K562 (cell line): ENCODE measurements around the gene BBX. TPM values are rescaled to one million over a fixed set of nuclear protein-coding genes. Genes with fewer than 3 reads are reported as not detected.

Experiments
- HNRNPLL ChIP-seq: fragments of 200-400 bp; formaldehyde crosslinking; IDR thresholded peaks from 2 replicates; pipeline ENCODE4 v1.6.1; 2017; ENCODE audit warnings: low read length, low read depth, mild to moderate bottlenecking; ENCODE audit not compliant: poor library complexity, severe bottlenecking
- JUN ChIP-seq, 2 experiments: sonication (generic) in 1 of 2; formaldehyde crosslinking in 1 of 2; IDR thresholded peaks; 2 replicates each; pipeline versions ENCODE4 v1.6.1 to v1.8.0; 2012 to 2022; ENCODE audit warnings: borderline replicate concordance in 2 of 2, mild to moderate bottlenecking in 2 of 2, improper control_type of control experiment in 1 of 2, low read depth in 1 of 2, low read length in 1 of 2, missing genetic modification reagents in 1 of 2
- MCM5 ChIP-seq: fragments of 450-650 bp; IDR thresholded peaks from 2 replicates; pipeline ENCODE4 v1.6.1; 2016; ENCODE audit warnings: low read depth
- NFRKB ChIP-seq: fragments of 450-650 bp; IDR thresholded peaks from 2 replicates; pipeline ENCODE4 v1.6.1; 2016; ENCODE audit warnings: low read depth
- PHF8 ChIP-seq: fragments of 200-600 bp; sonication (generic); IDR thresholded peaks from 2 replicates; pipeline ENCODE4 v1.6.1; 2012; ENCODE audit warnings: mixed run types, mild to moderate bottlenecking, inconsistent platforms, low read length, moderate library complexity, borderline replicate concordance
- PRDM10 ChIP-seq: fragments of 450-650 bp; IDR thresholded peaks from 2 replicates; pipeline ENCODE4 v1.6.1; 2018; ENCODE audit not compliant: partially characterized antibody
- RAD21 ChIP-seq, 2 experiments: fragments of 250-450 bp in 1 of 2; fragments of 450-650 bp in 1 of 2; sonication (Bioruptor Pico) in 1 of 2; formaldehyde crosslinking in 1 of 2; IDR thresholded peaks in 1 of 2; conservative IDR thresholded peaks in 1 of 2; 2 replicates each; pipeline versions ENCODE4 v1.4.0 to v1.8.0; 2020 to 2022; ENCODE audit warnings: mild to moderate bottlenecking in 2 of 2, moderate library complexity in 1 of 2
- RFX5 ChIP-seq: IDR thresholded peaks from 2 replicates; pipeline ENCODE4 v1.6.1; 2011; ENCODE audit warnings: low read depth, mild to moderate bottlenecking, improper control_type of control experiment, low read length
- SPI1 ChIP-seq: IDR thresholded peaks from 2 replicates; pipeline ENCODE4 v1.6.1; 2011; ENCODE audit warnings: low read depth, low read length, control low read depth, borderline replicate concordance
- TBP ChIP-seq: optimal IDR thresholded peaks from 2 replicates; pipeline ENCODE3; 2011; ENCODE audit warnings: low read depth, low read length, improper control_type of control experiment
- THAP12 ChIP-seq: fragments of 250-450 bp; sonication (Bioruptor Pico); IDR thresholded peaks from 2 replicates; pipeline ENCODE4 v1.9.0; 2021; ENCODE audit warnings: mild to moderate bottlenecking, inconsistent platforms
- ZNF239 ChIP-seq: fragments of 250-450 bp; sonication (Bioruptor Pico); IDR thresholded peaks from 2 replicates; pipeline ENCODE4 v1.4.0; 2020; ENCODE audit warnings: mild to moderate bottlenecking
- ZNF780A ChIP-seq: fragments of 250-450 bp; sonication (Bioruptor Pico); IDR thresholded peaks from 2 replicates; pipeline ENCODE4 v1.5.0; 2021; ENCODE audit warnings: mild to moderate bottlenecking
- polyA plus RNA-seq, 8 experiments: library from polyadenylated mRNA; depleted of rRNA in 4 of 8; stranded (reverse) in 5 of 8; unstranded in 3 of 8; fragments of >200 nt; fragmentation: Nextera tagmentation in 2 of 8; fragmentation: Illumina TruSeq in 1 of 8; extraction: Ambion mirVana in 2 of 8; extraction: Trizol in 1 of 8; gene quantifications; 2 replicates each; pipeline versions ENCODE4 v1.2.1 to v1.2.3, GENCODE V29; 2011 to 2014; ENCODE audit warnings: inconsistent platforms in 1 of 8, missing spikeins in 1 of 8
- total RNA-seq, 7 experiments: library from RNA; depleted of rRNA in 6 of 7; stranded (reverse); fragments of >200 nt in 6 of 7; fragmentation: Illumina TruSeq in 2 of 7; extraction: Trizol in 2 of 7; gene quantifications; 2 replicates each; pipeline versions ENCODE4 v1.2.1 to v1.2.3, GENCODE V29; 2011 to 2021; ENCODE audit warnings: low replicate concordance in 1 of 7
- TF ChIP-seq, protein P1 (sequence below): fragments of 250-450 bp; sonication (Bioruptor Pico); IDR thresholded peaks from 2 replicates; pipeline ENCODE4 v1.4.0; 2020; ENCODE audit warnings: mild to moderate bottlenecking, moderate library complexity
- TF ChIP-seq, protein P2 (sequence below): fragments of 250-450 bp; sonication (Bioruptor Pico); IDR thresholded peaks from 2 replicates; pipeline ENCODE4 v1.8.0; 2021; ENCODE audit warnings: mild to moderate bottlenecking, moderate library complexity

The BBX gene
- total and polyA plus RNA-seq, 9 of the 15 experiments (the other 6 are each of a cell fraction or from before 2014, with no cell fraction given) = 4.9 to 19.5 (median 11.8) TPM

GRCh38 chr3:107522510-107523288 is at the start of gene BBX (continued):
- TF ChIP-seq, protein P1, sequence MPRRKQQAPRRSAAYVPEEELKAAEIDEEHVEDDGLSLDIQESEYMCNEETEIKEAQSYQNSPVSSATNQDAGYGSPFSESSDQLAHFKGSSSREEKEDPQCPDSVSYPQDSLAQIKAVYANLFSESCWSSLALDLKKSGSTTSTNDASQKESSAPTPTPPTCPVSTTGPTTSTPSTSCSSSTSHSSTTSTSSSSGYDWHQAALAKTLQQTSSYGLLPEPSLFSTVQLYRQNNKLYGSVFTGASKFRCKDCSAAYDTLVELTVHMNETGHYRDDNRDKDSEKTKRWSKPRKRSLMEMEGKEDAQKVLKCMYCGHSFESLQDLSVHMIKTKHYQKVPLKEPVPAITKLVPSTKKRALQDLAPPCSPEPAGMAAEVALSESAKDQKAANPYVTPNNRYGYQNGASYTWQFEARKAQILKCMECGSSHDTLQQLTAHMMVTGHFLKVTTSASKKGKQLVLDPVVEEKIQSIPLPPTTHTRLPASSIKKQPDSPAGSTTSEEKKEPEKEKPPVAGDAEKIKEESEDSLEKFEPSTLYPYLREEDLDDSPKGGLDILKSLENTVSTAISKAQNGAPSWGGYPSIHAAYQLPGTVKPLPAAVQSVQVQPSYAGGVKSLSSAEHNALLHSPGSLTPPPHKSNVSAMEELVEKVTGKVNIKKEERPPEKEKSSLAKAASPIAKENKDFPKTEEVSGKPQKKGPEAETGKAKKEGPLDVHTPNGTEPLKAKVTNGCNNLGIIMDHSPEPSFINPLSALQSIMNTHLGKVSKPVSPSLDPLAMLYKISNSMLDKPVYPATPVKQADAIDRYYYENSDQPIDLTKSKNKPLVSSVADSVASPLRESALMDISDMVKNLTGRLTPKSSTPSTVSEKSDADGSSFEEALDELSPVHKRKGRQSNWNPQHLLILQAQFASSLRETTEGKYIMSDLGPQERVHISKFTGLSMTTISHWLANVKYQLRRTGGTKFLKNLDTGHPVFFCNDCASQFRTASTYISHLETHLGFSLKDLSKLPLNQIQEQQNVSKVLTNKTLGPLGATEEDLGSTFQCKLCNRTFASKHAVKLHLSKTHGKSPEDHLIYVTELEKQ = no peak
- no peak for TF ChIP-seq SPI1
- peak; percentile 58; the same call in 1 of the 2 replicates for TF ChIP-seq PHF8
- peak; percentile 74 for TF ChIP-seq TBP
- TF ChIP-seq PRDM10 = peak; percentile 95
- no peak for TF ChIP-seq RAD21 (CRISPR knock-in tag; conservative IDR thresholded peaks at IDR 0.05 in 1 of 2, IDR thresholded peaks at IDR 0.05 in 1 of 2)
- TF ChIP-seq RFX5 = no peak
- TF ChIP-seq MCM5 = no peak
- TF ChIP-seq ZNF239 (CRISPR knock-in tag) = no peak
- TF ChIP-seq, protein P2, sequence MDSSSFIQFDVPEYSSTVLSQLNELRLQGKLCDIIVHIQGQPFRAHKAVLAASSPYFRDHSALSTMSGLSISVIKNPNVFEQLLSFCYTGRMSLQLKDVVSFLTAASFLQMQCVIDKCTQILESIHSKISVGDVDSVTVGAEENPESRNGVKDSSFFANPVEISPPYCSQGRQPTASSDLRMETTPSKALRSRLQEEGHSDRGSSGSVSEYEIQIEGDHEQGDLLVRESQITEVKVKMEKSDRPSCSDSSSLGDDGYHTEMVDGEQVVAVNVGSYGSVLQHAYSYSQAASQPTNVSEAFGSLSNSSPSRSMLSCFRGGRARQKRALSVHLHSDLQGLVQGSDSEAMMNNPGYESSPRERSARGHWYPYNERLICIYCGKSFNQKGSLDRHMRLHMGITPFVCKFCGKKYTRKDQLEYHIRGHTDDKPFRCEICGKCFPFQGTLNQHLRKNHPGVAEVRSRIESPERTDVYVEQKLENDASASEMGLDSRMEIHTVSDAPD (CRISPR knock-in tag) = no peak
- no peak for TF ChIP-seq ZNF780A (CRISPR knock-in tag)
- peak; percentile 17 for TF ChIP-seq HNRNPLL
- no peak for TF ChIP-seq THAP12 (CRISPR knock-in tag)
- TF ChIP-seq JUN (IDR thresholded peaks at IDR 0.05; ENCODE audit: borderline replicate concordance, low read depth, low read length) = no peak
- TF ChIP-seq JUN (CRISPR knock-in tag; IDR thresholded peaks at IDR 0.05; ENCODE audit: borderline replicate concordance) = no peak
- TF ChIP-seq NFRKB = peak; percentile 55; the same call in 1 of the 2 replicates
